ENCODE data around the gene SPATA18. TPM values are rescaled to one million over a fixed set of nuclear protein-coding genes. Genes with fewer than 3 reads are reported as not detected.

Gene SPATA18
- total RNA-seq, 1 experiment from 2014 or later = 0.47 TPM

DNA sequence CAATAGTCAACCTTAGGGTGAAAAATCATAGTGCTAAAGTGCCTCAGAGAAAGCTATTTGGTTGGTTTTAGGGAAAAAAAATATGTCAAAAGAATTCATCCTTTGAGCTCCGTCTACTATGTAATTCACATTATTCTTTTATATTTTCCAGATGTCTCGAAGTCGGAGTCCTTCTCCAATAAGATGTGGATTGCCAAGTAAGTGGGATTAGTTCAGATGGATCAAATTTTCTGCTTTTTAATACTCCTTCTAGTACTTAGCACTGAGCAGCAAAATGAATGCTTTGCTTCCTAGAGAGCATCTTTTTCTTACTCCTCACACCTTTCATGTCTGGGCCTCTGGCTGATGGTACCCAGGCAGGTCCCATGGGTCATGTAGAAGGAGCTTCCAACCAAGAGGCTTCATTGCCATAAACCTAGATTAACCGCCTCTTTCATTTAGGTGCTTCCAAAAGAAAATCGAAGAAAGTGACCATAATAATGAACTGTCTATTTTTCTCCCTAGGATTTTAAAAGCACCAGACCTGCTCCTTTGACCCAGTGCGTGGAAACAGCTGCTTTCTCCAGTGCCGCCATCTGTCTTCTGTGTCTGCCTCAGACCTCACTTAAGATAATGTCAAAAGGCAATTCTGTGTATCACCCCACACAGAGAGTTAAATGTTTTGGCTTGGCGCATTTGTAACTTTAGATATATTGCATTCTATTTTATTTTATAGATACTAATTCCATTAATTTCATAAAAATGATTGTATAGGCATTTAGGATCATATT lies 43.5 kb downstream of the SPATA18 start:
- Histone ChIP-seq H3K36me3 (ENCODE audit: control insufficient read depth in 1 of 2, insufficient read depth in 2 of 2, low read length in 2 of 2) (no peaks in the 10 kb centered on the region), H3K4me2 (ENCODE audit: low read length) (no peak overlapping the region), H3K27me3 (ENCODE audit: insufficient read depth, low read length) (peaks cover 38% of the 10 kb centered on the region; the same call in 1 of the 2 replicates), H3K9me3 (ENCODE audit: control insufficient read depth in 1 of 2, insufficient read depth in 1 of 2, low read depth in 1 of 2, low read length in 2 of 2) (no peaks in the 10 kb centered on the region), H2AFZ (ENCODE audit: low read depth, low read length, poor library complexity, severe bottlenecking) (no peak overlapping the region), H4K20me1 (ENCODE audit: insufficient read depth) (no peaks in the 10 kb centered on the region), H3K9ac (ENCODE audit: low read length) (no peak overlapping the region), H3K4me1 (ENCODE audit: control insufficient read depth in 1 of 2, insufficient read depth in 2 of 2, low read length in 2 of 2) (no peaks in the 10 kb centered on the region), H3K27ac (ENCODE audit: low read depth, low read length) (no peak overlapping the region), H3K9me2 (ENCODE audit: insufficient read depth) (no peaks in the 10 kb centered on the region), H3K79me2 (ENCODE audit: insufficient read depth, low read length) (no peaks in the 10 kb centered on the region), H3K4me3 (replicated peaks in 1 of 2; ENCODE audit: low read depth in 1 of 2, low read length in 2 of 2) (no peak overlapping the region)
- RAD21 ChIA-PET (ENCODE audit: low non-redundant PET in 1 of 2, low total read pairs in 2 of 2, uncharacterized antibody in 2 of 2, unreplicated experiment in 2 of 2) = no interaction called here
- POLR2A ChIA-PET = no interaction called here
- intact Hi-C loops (cut with micrococcal nuclease) = no loop called here
- CTCF ChIA-PET = no interaction called here
- TF ChIP-seq FOSL1 (IDR thresholded peaks at IDR 0.05; ENCODE audit: low read depth) = no peak
- no peak for DNase-seq (ENCODE audit: low read depth, low spot score)
- ATAC-seq = no peak
- BruUV-seq (replicated peaks) = no TSS peak

DNA sequence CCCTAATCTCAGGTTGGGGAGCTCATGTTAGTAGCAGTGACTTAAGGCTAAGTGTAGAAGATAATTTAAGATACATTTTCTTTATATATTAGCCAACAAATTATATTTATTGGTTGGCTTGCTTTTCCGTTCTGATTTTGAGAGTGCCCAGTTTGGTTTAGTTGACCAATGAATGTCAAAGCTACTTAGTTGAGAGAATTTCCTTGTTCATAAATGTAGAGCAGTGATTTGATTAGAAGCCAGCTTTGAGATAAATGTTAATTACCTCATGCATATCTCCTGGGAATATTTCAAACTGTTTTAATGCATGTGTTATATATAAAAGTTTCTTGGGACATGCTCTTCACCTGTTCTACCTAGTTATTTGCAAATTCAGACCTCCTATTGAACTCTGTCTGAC lies 44.3 kb downstream of the SPATA18 start:
- H3K9ac ChIP-seq (ENCODE audit: low read length) = no peak overlapping the region
- H3K4me2 ChIP-seq (ENCODE audit: low read length) = no peak overlapping the region
- peaks cover 38% of the 10 kb centered on the region; the same call in 1 of the 2 replicates for H3K27me3 ChIP-seq (ENCODE audit: insufficient read depth, low read length)
- H3K4me3 ChIP-seq (replicated peaks in 1 of 2; ENCODE audit: low read depth in 1 of 2, low read length in 2 of 2) = no peak overlapping the region
- no peaks in the 10 kb centered on the region for H4K20me1 ChIP-seq (ENCODE audit: insufficient read depth)
- intact Hi-C loops (cut with micrococcal nuclease) = no loop called here
- no peaks in the 10 kb centered on the region for H3K9me3 ChIP-seq (ENCODE audit: control insufficient read depth in 1 of 2, insufficient read depth in 1 of 2, low read depth in 1 of 2, low read length in 2 of 2)
- no peaks in the 10 kb centered on the region for H3K79me2 ChIP-seq (ENCODE audit: insufficient read depth, low read length)
- H3K27ac ChIP-seq (ENCODE audit: low read depth, low read length) = no peak overlapping the region
- POLR2A ChIA-PET = no interaction called here
- H3K36me3 ChIP-seq (ENCODE audit: control insufficient read depth in 1 of 2, insufficient read depth in 2 of 2, low read length in 2 of 2) = no peaks in the 10 kb centered on the region
- H2AFZ ChIP-seq (ENCODE audit: low read depth, low read length, poor library complexity, severe bottlenecking) = no peak overlapping the region
- RAD21 ChIA-PET (ENCODE audit: low non-redundant PET in 1 of 2, low total read pairs in 2 of 2, uncharacterized antibody in 2 of 2, unreplicated experiment in 2 of 2) = no interaction called here
- DNase-seq (ENCODE audit: low read depth, low spot score) (no peak), ATAC-seq (no peak)
- no peaks in the 10 kb centered on the region for H3K4me1 ChIP-seq (ENCODE audit: control insufficient read depth in 1 of 2, insufficient read depth in 2 of 2, low read length in 2 of 2)
- BruUV-seq (replicated peaks) = no TSS peak
- CTCF ChIA-PET = no interaction called here
- no peaks in the 10 kb centered on the region for H3K9me2 ChIP-seq (ENCODE audit: insufficient read depth)
- TF ChIP-seq, protein P1, sequence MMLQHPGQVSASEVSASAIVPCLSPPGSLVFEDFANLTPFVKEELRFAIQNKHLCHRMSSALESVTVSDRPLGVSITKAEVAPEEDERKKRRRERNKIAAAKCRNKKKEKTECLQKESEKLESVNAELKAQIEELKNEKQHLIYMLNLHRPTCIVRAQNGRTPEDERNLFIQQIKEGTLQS (IDR thresholded peaks at IDR 0.05) = no peak
- TF ChIP-seq TCF7L2 (IDR thresholded peaks at IDR 0.05; ENCODE audit: borderline replicate concordance, extremely low read depth, insufficient read depth, insufficient read length) = no peak
- TF ChIP-seq, protein P2, sequence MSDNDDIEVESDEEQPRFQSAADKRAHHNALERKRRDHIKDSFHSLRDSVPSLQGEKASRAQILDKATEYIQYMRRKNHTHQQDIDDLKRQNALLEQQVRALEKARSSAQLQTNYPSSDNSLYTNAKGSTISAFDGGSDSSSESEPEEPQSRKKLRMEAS (IDR thresholded peaks at IDR 0.05) = no peak
- no peak for TF ChIP-seq EZH2 (IDR thresholded peaks at IDR 0.05)
- no peak for TF ChIP-seq CBX3 (IDR thresholded peaks at IDR 0.05; ENCODE audit: low read depth)
- no peak for TF ChIP-seq JUND (IDR thresholded peaks at IDR 0.05)
- TF ChIP-seq EZH2phosphoT487 (IDR thresholded peaks at IDR 0.05; ENCODE audit: borderline replicate concordance) = no peak
- no peak for TF ChIP-seq POLR2AphosphoS5 (IDR thresholded peaks at IDR 0.05; ENCODE audit: low read depth, low read length)
- no peak for TF ChIP-seq RAD21 (IDR thresholded peaks at IDR 0.05; ENCODE audit: low read depth)
- TF ChIP-seq, protein P3, sequence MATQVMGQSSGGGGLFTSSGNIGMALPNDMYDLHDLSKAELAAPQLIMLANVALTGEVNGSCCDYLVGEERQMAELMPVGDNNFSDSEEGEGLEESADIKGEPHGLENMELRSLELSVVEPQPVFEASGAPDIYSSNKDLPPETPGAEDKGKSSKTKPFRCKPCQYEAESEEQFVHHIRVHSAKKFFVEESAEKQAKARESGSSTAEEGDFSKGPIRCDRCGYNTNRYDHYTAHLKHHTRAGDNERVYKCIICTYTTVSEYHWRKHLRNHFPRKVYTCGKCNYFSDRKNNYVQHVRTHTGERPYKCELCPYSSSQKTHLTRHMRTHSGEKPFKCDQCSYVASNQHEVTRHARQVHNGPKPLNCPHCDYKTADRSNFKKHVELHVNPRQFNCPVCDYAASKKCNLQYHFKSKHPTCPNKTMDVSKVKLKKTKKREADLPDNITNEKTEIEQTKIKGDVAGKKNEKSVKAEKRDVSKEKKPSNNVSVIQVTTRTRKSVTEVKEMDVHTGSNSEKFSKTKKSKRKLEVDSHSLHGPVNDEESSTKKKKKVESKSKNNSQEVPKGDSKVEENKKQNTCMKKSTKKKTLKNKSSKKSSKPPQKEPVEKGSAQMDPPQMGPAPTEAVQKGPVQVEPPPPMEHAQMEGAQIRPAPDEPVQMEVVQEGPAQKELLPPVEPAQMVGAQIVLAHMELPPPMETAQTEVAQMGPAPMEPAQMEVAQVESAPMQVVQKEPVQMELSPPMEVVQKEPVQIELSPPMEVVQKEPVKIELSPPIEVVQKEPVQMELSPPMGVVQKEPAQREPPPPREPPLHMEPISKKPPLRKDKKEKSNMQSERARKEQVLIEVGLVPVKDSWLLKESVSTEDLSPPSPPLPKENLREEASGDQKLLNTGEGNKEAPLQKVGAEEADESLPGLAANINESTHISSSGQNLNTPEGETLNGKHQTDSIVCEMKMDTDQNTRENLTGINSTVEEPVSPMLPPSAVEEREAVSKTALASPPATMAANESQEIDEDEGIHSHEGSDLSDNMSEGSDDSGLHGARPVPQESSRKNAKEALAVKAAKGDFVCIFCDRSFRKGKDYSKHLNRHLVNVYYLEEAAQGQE (IDR thresholded peaks at IDR 0.05; ENCODE audit: low read depth) = no peak
- TF ChIP-seq, protein P4, sequence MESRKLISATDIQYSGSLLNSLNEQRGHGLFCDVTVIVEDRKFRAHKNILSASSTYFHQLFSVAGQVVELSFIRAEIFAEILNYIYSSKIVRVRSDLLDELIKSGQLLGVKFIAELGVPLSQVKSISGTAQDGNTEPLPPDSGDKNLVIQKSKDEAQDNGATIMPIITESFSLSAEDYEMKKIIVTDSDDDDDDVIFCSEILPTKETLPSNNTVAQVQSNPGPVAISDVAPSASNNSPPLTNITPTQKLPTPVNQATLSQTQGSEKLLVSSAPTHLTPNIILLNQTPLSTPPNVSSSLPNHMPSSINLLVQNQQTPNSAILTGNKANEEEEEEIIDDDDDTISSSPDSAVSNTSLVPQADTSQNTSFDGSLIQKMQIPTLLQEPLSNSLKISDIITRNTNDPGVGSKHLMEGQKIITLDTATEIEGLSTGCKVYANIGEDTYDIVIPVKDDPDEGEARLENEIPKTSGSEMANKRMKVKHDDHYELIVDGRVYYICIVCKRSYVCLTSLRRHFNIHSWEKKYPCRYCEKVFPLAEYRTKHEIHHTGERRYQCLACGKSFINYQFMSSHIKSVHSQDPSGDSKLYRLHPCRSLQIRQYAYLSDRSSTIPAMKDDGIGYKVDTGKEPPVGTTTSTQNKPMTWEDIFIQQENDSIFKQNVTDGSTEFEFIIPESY (IDR thresholded peaks at IDR 0.05; ENCODE audit: extremely low read depth, insufficient replicate concordance, low read length) = no peak
- TF ChIP-seq SRF (IDR thresholded peaks at IDR 0.05; ENCODE audit: low read depth) = no peak
- TF ChIP-seq SIN3A (IDR thresholded peaks at IDR 0.05; ENCODE audit: low read depth) = no peak
- TF ChIP-seq ZFX (IDR thresholded peaks at IDR 0.05) = no peak
- no peak for TF ChIP-seq ELF1 (IDR thresholded peaks at IDR 0.05; ENCODE audit: borderline replicate concordance, low read depth)
